Measurements from ENCODE around the gene HK1.
"Not testable (repeated sequence)": the region's sequence is repeated elsewhere in the genome, so short reads cannot be mapped to it uniquely, and the experiment has no call there.

The HK1 gene

GRCh38 chr10:69329721-69330178, 51.5 kb downstream of the HK1 start:
- DNase-seq = no peak

GRCh38 chr10:69331161-69331560, 52.9 kb downstream of the HK1 start:
- DNase-seq = no peak

- no peak for DNase-seq
Observed at GRCh38 chr10:69332278-69333010, 54.1 kb downstream of the HK1 start.

GRCh38 chr10:69333205-69333604, 54.9 kb downstream of the HK1 start:
- DNase-seq = no peak

- DNase-seq = not testable (repeated sequence)
Observed at GRCh38 chr10:69333865-69334301, 55.6 kb downstream of the HK1 start.

- DNase-seq = no peak
Observed at GRCh38 chr10:69334302-69335062, 56.2 kb downstream of the HK1 start.

GRCh38 chr10:69335063-69335587, 56.8 kb downstream of the HK1 start:
- DNase-seq = no peak

- DNase-seq = no peak
Observed at GRCh38 chr10:69335613-69336012, 57.3 kb downstream of the HK1 start.

- DNase-seq = no peak
Observed at GRCh38 chr10:69336952-69337295, 58.6 kb downstream of the HK1 start.

- DNase-seq = no peak
Observed at GRCh38 chr10:69337296-69338132, 59.2 kb downstream of the HK1 start.

GRCh38 chr10:69338133-69338456, 59.8 kb downstream of the HK1 start:
- no peak for DNase-seq

GRCh38 chr10:69338547-69339450, 60.5 kb downstream of the HK1 start:
- DNase-seq = no peak

- DNase-seq = no peak
Observed at GRCh38 chr10:69340695-69341094, 62.4 kb downstream of the HK1 start.

GRCh38 chr10:69343905-69344304, 65.6 kb downstream of the HK1 start:
- DNase-seq = no peak

- no peak for DNase-seq
Observed at GRCh38 chr10:69344591-69345252, 66.4 kb downstream of the HK1 start.

- no peak for DNase-seq
Observed at GRCh38 chr10:69345402-69345801, 67.1 kb downstream of the HK1 start.

GRCh38 chr10:69345890-69346474, 67.7 kb downstream of the HK1 start:
- no peak for DNase-seq

GRCh38 chr10:69346776-69347175, 68.5 kb downstream of the HK1 start:
- DNase-seq = no peak

GRCh38 chr10:69348816-69349541, 70.7 kb downstream of the HK1 start:
- DNase-seq = no peak

- DNase-seq = no peak
Observed at GRCh38 chr10:69349542-69349888, 71.2 kb downstream of the HK1 start.

- DNase-seq = no peak
Observed at GRCh38 chr10:69351589-69351988, 73.3 kb downstream of the HK1 start.

All from RPMI8226 (cell line).